PC-3 (cell line): ENCODE results near the gene OPRL1. TPM values are rescaled to one million over a fixed set of nuclear protein-coding genes. Genes with fewer than 3 reads are reported as not detected.

ENCODE experiments used
- ATAC-seq: fragments of 200-7000 bp; cut with Tn5 transposase; 2 replicates; pipeline ENCODE4 v1.9.1; 2020; ENCODE audit warnings: mild to moderate bottlenecking, moderate library complexity
- BruUV-seq: library from RNA; stranded (reverse); fragments of 400-500 nt; replicated peaks from 2 replicates; lab custom pipeline; 2021; lab: Mats Ljungman, UMichigan
- CTCF ChIA-PET: fragments of 300-600 bp; sonication (Branson Sonifier 250); formaldehyde crosslinking; loops from one replicate; lab custom pipeline; 2022; ENCODE audit warnings: antibody characterized with exemption; lab: Charles Lee
- POLR2A ChIA-PET: fragments of 300-600 bp; sonication (Branson Sonifier 250); formaldehyde crosslinking; loops from one replicate; lab custom pipeline; 2022; ENCODE audit warnings: antibody characterized with exemption; ENCODE audit not compliant: unreplicated experiment; lab: Charles Lee
- DNase-seq: peaks from one replicate; pipeline ENCODE4 v3.0.0-alpha.2; 2015
- H2AFZ ChIP-seq: fragments of 300-600 bp; sonication (generic); 2 replicates; pipeline ENCODE4 v1.6.0; 2016; ENCODE audit warnings: antibody characterized with exemption, low read length
- H3F3A ChIP-seq: fragments of 300-600 bp; sonication (generic); one replicate; pipeline ENCODE4 v1.6.0; 2017; ENCODE audit warnings: antibody characterized with exemption, low read length, control low read depth, mild to moderate bottlenecking; ENCODE audit not compliant: unreplicated experiment
- H3K27ac ChIP-seq: fragments of 300-600 bp; sonication (generic); 2 replicates; pipeline ENCODE4 v1.5.1; 2016; ENCODE audit warnings: mild to moderate bottlenecking, low read length
- H3K27me3 ChIP-seq: fragments of 300-600 bp; sonication (generic); 2 replicates; pipeline ENCODE4 v1.6.1; 2016; ENCODE audit warnings: low read length, mixed read lengths
- H3K36me3 ChIP-seq: fragments of 300-600 bp; sonication (generic); 2 replicates; pipeline ENCODE4 v1.6.1; 2016; ENCODE audit warnings: low read depth, mixed run types, low read length, mixed read lengths
- H3K4me1 ChIP-seq: fragments of 300-600 bp; sonication (generic); 2 replicates; pipeline ENCODE4 v1.5.1; 2016; ENCODE audit warnings: low read length; ENCODE audit not compliant: insufficient read depth
- H3K4me2 ChIP-seq: fragments of 300-600 bp; sonication (generic); 2 replicates; pipeline ENCODE4 v1.6.0; 2016; ENCODE audit warnings: low read length
- H3K4me3 ChIP-seq: fragments of 300-600 bp; sonication (generic); 2 replicates; pipeline ENCODE4 v1.5.1; 2016; ENCODE audit warnings: mild to moderate bottlenecking, low read length, mixed read lengths
- H3K79me2 ChIP-seq: fragments of 300-600 bp; sonication (generic); 2 replicates; pipeline ENCODE4 v1.6.1; 2017; ENCODE audit warnings: low read length, mixed read lengths
- H3K9ac ChIP-seq: fragments of 300-600 bp; sonication (generic); 2 replicates; pipeline ENCODE4 v1.6.0; 2016; ENCODE audit warnings: mild to moderate bottlenecking, low read length
- H3K9me2 ChIP-seq: fragments of 300-600 bp; sonication (generic); replicated peaks from 2 replicates; pipeline ENCODE4 v1.6.1; 2016; ENCODE audit warnings: mixed run types, low read length, mixed read lengths
- H3K9me3 ChIP-seq: fragments of 300-600 bp; sonication (generic); 2 replicates; pipeline ENCODE4 v1.6.1; 2016; ENCODE audit warnings: low read length, mixed read lengths
- H4K20me1 ChIP-seq: fragments of 300-600 bp; sonication (generic); 2 replicates; pipeline ENCODE4 v1.6.1; 2016; ENCODE audit warnings: low read length, mixed read lengths
- CTCF ChIP-seq: fragments of 300-600 bp; sonication (generic); conservative IDR thresholded peaks from 2 replicates; pipeline ENCODE4 v1.5.1; 2017; ENCODE audit warnings: antibody characterized with exemption, low read depth, mild to moderate bottlenecking, low read length
- EZH2 ChIP-seq: fragments of 300-600 bp; sonication (generic); IDR thresholded peaks from one replicate; pipeline ENCODE4 v1.6.1; 2017; ENCODE audit warnings: antibody characterized with exemption, mild to moderate bottlenecking, low read length; ENCODE audit not compliant: unreplicated experiment
- EZH2phosphoT487 ChIP-seq: fragments of 300-600 bp; sonication (generic); IDR thresholded peaks from 2 replicates; pipeline ENCODE4 v1.6.1; 2018; ENCODE audit warnings: mild to moderate bottlenecking, antibody characterized with exemption, low read length, borderline replicate concordance
- intact Hi-C: fragments of 100-400 bp; cut with micrococcal nuclease; formaldehyde crosslinking; loops from 2 replicates; pipeline ENCODE4 v1.9.0; 2023
- total RNA-seq: library from RNA; depleted of rRNA; stranded (reverse); fragments of >200 nt; gene quantifications from 2 replicates; pipeline ENCODE4 v1.2.3, GENCODE V29; 2014

OPRL1 gene
- total RNA-seq, 1 experiment from 2014 or later: 5.6 TPM

- DNase-seq: no peak
- Histone ChIP-seq H3K27me3 (no peaks in the 10 kb centered on the region), H3K36me3 (peaks cover 23% of the 10 kb centered on the region), H3K27ac (no peak overlapping the region), H2AFZ (no peak overlapping the region), H3K4me1 (no peaks in the 10 kb centered on the region), H3K4me2 (no peak overlapping the region), H3K9me2 (no peaks in the 10 kb centered on the region), H3K9ac (no peak overlapping the region), H3K4me3 (no peak overlapping the region), H3K79me2 (no peaks in the 10 kb centered on the region), H3K9me3 (no peaks in the 10 kb centered on the region), H3F3A (no peaks in the 10 kb centered on the region), H4K20me1 (no peaks in the 10 kb centered on the region)
- intact Hi-C loops: no loop called here
- CTCF ChIA-PET: no interaction called here
- POLR2A ChIA-PET: no interaction called here
- no peak for ATAC-seq
- TF ChIP-seq EZH2phosphoT487 (no peak), CTCF (no peak), EZH2 (no peak)
- BruUV-seq: no TSS peak
Observed at GRCh38 chr20:64031822-64032314, 48.0 kb upstream of the OPRL1 start.

GRCh38 chr20:64032706-64033624, 46.9 kb upstream of the OPRL1 start:
- intact Hi-C loops: no loop called here
- Histone ChIP-seq H2AFZ (no peak overlapping the region), H3F3A (no peaks in the 10 kb centered on the region), H3K9me2 (no peaks in the 10 kb centered on the region), H3K4me3 (no peak overlapping the region), H3K79me2 (no peaks in the 10 kb centered on the region), H3K27me3 (no peaks in the 10 kb centered on the region), H3K4me1 (no peaks in the 10 kb centered on the region), H3K27ac (no peak overlapping the region), H3K9me3 (no peaks in the 10 kb centered on the region), H3K36me3 (peaks cover 13% of the 10 kb centered on the region; the same call in 1 of the 2 replicates), H4K20me1 (no peaks in the 10 kb centered on the region), H3K9ac (no peak overlapping the region), H3K4me2 (no peak overlapping the region)
- ChIA-PET CTCF (no interaction called here), POLR2A (no interaction called here)
- BruUV-seq: no TSS peak
- ATAC-seq: no peak
- TF ChIP-seq EZH2 (no peak), EZH2phosphoT487 (no peak), CTCF (no peak)
- no peak for DNase-seq
